ENCODE results near the gene NME9. TPM values are rescaled to one million over a fixed set of nuclear protein-coding genes. Genes with fewer than 3 reads are reported as not detected.

NME9 gene
- total and polyA plus RNA-seq, 4 donors = 2.8 to 11.4 (median 7.4) TPM

- no peak overlapping the region for H3K27ac ChIP-seq (ENCODE audit: low read depth in 1 of 2, low read length in 1 of 2)
- no peaks in the 10 kb centered on the region for H3K27me3 ChIP-seq (ENCODE audit: control insufficient read depth in 3 of 3, insufficient read depth in 3 of 3, low read length in 2 of 3)
- DNase-seq (no peak), ATAC-seq (ENCODE audit: insufficient read depth, low FRiP score) (no peak)
- H3K9ac ChIP-seq (ENCODE audit: insufficient read depth in 1 of 2, low read length in 2 of 2) = no peak overlapping the region
- H3K36me3 ChIP-seq (ENCODE audit: control insufficient read depth in 4 of 4, insufficient read depth in 4 of 4, low read length in 4 of 4) = no peaks in the 10 kb centered on the region
- peaks cover 0 to 7% (median 6%) of the 10 kb centered on the region in 5 donors for H3K4me1 ChIP-seq (ENCODE audit: control insufficient read depth in 5 of 5, insufficient read depth in 5 of 5, low read length in 5 of 5)
- H3K9me3 ChIP-seq (ENCODE audit: control insufficient read depth in 4 of 4, insufficient read depth in 3 of 4, low read length in 3 of 4) = no peaks in the 10 kb centered on the region
- H3K4me3 ChIP-seq = no peak overlapping the region
- no peak for TF ChIP-seq CTCF (IDR thresholded peaks at IDR 0.05; ENCODE audit: control extremely low read depth, extremely low read depth)
- WGBS, 2 donors = 78 to 85% methylated on average over 4 of the region's 4 CpGs
Measured at GRCh38 chr3:138323971-138324370, 5.7 kb downstream of the NME9 start.

GRCh38 chr3:138317687-138318086 is 12.0 kb downstream of the NME9 start:
- Histone ChIP-seq H3K27ac (ENCODE audit: low read depth in 1 of 2, low read length in 1 of 2) (no peak overlapping the region), H3K4me3 (no peak overlapping the region), H3K9ac (ENCODE audit: insufficient read depth in 1 of 2, low read length in 2 of 2) (no peak overlapping the region), H3K27me3 (ENCODE audit: control insufficient read depth in 3 of 3, insufficient read depth in 3 of 3, low read length in 2 of 3) (no peaks in the 10 kb centered on the region), H3K36me3 (ENCODE audit: control insufficient read depth in 4 of 4, insufficient read depth in 4 of 4, low read length in 4 of 4) (no peaks in the 10 kb centered on the region), H3K9me3 (ENCODE audit: control insufficient read depth in 4 of 4, insufficient read depth in 3 of 4, low read length in 3 of 4) (no peaks in the 10 kb centered on the region), H3K4me1 (ENCODE audit: control insufficient read depth in 5 of 5, insufficient read depth in 5 of 5, low read length in 5 of 5) (peaks cover 0 to 6% (median 0%) of the 10 kb centered on the region in 5 donors)
- no peak for TF ChIP-seq CTCF (IDR thresholded peaks at IDR 0.05; ENCODE audit: control extremely low read depth, extremely low read depth)
- 90 to 91% methylated on average over 1 of the region's 1 CpG for WGBS, 2 donors
- DNase-seq = no peak
- ATAC-seq (ENCODE audit: insufficient read depth, low FRiP score) = no peak

- H3K27me3 ChIP-seq (ENCODE audit: control insufficient read depth in 3 of 3, insufficient read depth in 3 of 3, low read length in 2 of 3) = no peaks in the 10 kb centered on the region
- ATAC-seq (ENCODE audit: insufficient read depth, low FRiP score) (no peak), DNase-seq (no peak)
- no peak overlapping the region for H3K9ac ChIP-seq (ENCODE audit: insufficient read depth in 1 of 2, low read length in 2 of 2)
- no peak overlapping the region for H3K27ac ChIP-seq (ENCODE audit: low read depth in 1 of 2, low read length in 1 of 2)
- 49 to 67% methylated on average over 1 of the region's 1 CpG for WGBS, 2 donors
- no peaks in the 10 kb centered on the region for H3K4me1 ChIP-seq (ENCODE audit: control insufficient read depth in 5 of 5, insufficient read depth in 5 of 5, low read length in 5 of 5)
- peaks cover 0 to under 1% (median 0%) of the 10 kb centered on the region in 4 donors for H3K9me3 ChIP-seq (ENCODE audit: control insufficient read depth in 4 of 4, insufficient read depth in 3 of 4, low read length in 3 of 4)
- no peak for TF ChIP-seq CTCF (IDR thresholded peaks at IDR 0.05; ENCODE audit: control extremely low read depth, extremely low read depth)
- H3K4me3 ChIP-seq = no peak overlapping the region
- H3K36me3 ChIP-seq (ENCODE audit: control insufficient read depth in 4 of 4, insufficient read depth in 4 of 4, low read length in 4 of 4) = no peaks in the 10 kb centered on the region
Measured at GRCh38 chr3:138314751-138315150, 14.9 kb downstream of the NME9 start.

- 84% methylated on average over 4 of the region's 4 CpGs for WGBS, 2 donors
- Histone ChIP-seq H3K27me3 (ENCODE audit: control insufficient read depth in 3 of 3, insufficient read depth in 3 of 3, low read length in 2 of 3) (no peaks in the 10 kb centered on the region), H3K4me1 (ENCODE audit: control insufficient read depth in 5 of 5, insufficient read depth in 5 of 5, low read length in 5 of 5) (no peaks in the 10 kb centered on the region), H3K36me3 (ENCODE audit: control insufficient read depth in 4 of 4, insufficient read depth in 4 of 4, low read length in 4 of 4) (no peaks in the 10 kb centered on the region), H3K4me3 (no peak overlapping the region), H3K27ac (ENCODE audit: low read depth in 1 of 2, low read length in 1 of 2) (no peak overlapping the region), H3K9ac (ENCODE audit: insufficient read depth in 1 of 2, low read length in 2 of 2) (no peak overlapping the region), H3K9me3 (ENCODE audit: control insufficient read depth in 4 of 4, insufficient read depth in 3 of 4, low read length in 3 of 4) (peaks cover 0 to 13% (median 6%) of the 10 kb centered on the region in 4 donors)
- ATAC-seq (ENCODE audit: insufficient read depth, low FRiP score) (no peak), DNase-seq (no peak)
- TF ChIP-seq CTCF (IDR thresholded peaks at IDR 0.05; ENCODE audit: control extremely low read depth, extremely low read depth) = no peak
Measured at GRCh38 chr3:138310494-138310893, 19.2 kb downstream of the NME9 start.
